DOHH2 (cell line): ENCODE measurements around the gene HIVEP3.

Experiments
- EZH2phosphoT487 ChIP-seq: fragments of 200-600 bp; sonication (generic); IDR thresholded peaks from 2 replicates; pipeline ENCODE4 v1.6.1; 2017; ENCODE audit warnings: borderline replicate concordance, mild to moderate bottlenecking, antibody characterized with exemption, low read length, moderate library complexity, mixed read lengths
- TF ChIP-seq, protein P1 (sequence below): fragments of 200-600 bp; sonication (generic); IDR thresholded peaks from one replicate; pipeline ENCODE4 v1.5.1; 2014; ENCODE audit warnings: antibody characterized with exemption, mild to moderate bottlenecking, low read depth, low read length; ENCODE audit not compliant: poor library complexity, severe bottlenecking

DNA sequence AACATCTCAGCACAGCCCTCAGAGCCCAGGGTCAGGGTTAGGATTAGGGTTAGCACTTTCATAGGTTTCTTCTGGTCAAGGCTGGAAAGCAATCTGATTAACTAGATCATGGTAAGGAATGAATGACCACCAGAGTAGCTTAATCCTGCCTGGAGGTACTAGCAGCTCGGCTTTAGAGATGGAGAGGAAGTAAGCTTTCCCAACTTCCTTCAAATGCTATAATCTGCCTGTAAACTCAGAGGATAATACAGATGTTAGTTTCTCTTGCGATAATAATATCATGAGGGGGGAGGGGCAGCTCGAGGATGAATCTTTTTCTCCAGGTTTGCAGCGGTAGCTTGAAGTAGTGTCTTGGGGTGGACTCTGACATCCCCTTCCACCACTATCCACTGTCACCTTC, 194.9 kb downstream of the HIVEP3 start:
- TF ChIP-seq, protein P1, sequence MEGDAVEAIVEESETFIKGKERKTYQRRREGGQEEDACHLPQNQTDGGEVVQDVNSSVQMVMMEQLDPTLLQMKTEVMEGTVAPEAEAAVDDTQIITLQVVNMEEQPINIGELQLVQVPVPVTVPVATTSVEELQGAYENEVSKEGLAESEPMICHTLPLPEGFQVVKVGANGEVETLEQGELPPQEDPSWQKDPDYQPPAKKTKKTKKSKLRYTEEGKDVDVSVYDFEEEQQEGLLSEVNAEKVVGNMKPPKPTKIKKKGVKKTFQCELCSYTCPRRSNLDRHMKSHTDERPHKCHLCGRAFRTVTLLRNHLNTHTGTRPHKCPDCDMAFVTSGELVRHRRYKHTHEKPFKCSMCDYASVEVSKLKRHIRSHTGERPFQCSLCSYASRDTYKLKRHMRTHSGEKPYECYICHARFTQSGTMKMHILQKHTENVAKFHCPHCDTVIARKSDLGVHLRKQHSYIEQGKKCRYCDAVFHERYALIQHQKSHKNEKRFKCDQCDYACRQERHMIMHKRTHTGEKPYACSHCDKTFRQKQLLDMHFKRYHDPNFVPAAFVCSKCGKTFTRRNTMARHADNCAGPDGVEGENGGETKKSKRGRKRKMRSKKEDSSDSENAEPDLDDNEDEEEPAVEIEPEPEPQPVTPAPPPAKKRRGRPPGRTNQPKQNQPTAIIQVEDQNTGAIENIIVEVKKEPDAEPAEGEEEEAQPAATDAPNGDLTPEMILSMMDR: no peak
- TF ChIP-seq EZH2phosphoT487: no peak
